Activated T-helper 1 cell treated with anti-CD3 and anti-CD28 coated beads, Interleukin-12 subunit alpha, Interleukin-12 subunit beta, Interleukin-2, Interleukin-4 antibody, amounts not matched to agents 30 ng/mL and 10 ng/mL and 1 ng/mL, durations not matched to agents 14 hours and 24 hours and 36 hours (primary cell): ENCODE results near the gene CA5A. TPM values are rescaled to one million over a fixed set of nuclear protein-coding genes. Genes with fewer than 3 reads are reported as not detected.
"Not testable (repeated sequence)": the region's sequence is repeated elsewhere in the genome, so short reads cannot be mapped to it uniquely, and the experiment has no call there.

Source experiments
- DNase-seq: peaks from one replicate; pipeline ENCODE4 v3.0.0; 2021; ENCODE audit warnings: low spot score
- H3K27ac Mint-ChIP-seq: one replicate; pipeline ENCODE4 v1.8.0; 2021; ENCODE audit warnings: mild to moderate bottlenecking, mixed read lengths
- H3K27me3 Mint-ChIP-seq: one replicate; pipeline ENCODE4 v1.8.0; 2022; ENCODE audit warnings: mild to moderate bottlenecking, moderate library complexity, mixed read lengths; ENCODE audit not compliant: insufficient read depth
- H3K36me3 Mint-ChIP-seq: one replicate; pipeline ENCODE4 v1.8.0; 2021; ENCODE audit warnings: low read depth, mixed read lengths
- H3K4me1 Mint-ChIP-seq: one replicate; pipeline ENCODE4 v1.8.0; 2021; ENCODE audit warnings: low read depth, mixed read lengths
- H3K4me3 Mint-ChIP-seq: one replicate; pipeline ENCODE4 v1.8.0; 2021; ENCODE audit warnings: mild to moderate bottlenecking, moderate library complexity, mixed read lengths
- H3K9me3 Mint-ChIP-seq: one replicate; pipeline ENCODE4 v1.8.0; 2021; ENCODE audit warnings: mixed read lengths
- intact Hi-C: fragments of 100-400 bp; cut with micrococcal nuclease; formaldehyde crosslinking; loops from one replicate; pipeline ENCODE4 v1.15.1; 2024
- total RNA-seq: library from RNA; stranded (reverse); gene quantifications from 2 replicates; pipeline ENCODE4 v1.2.3, GENCODE V29; 2022

The CA5A gene
- total RNA-seq, 1 donor from 2014 or later, result 0.13 TPM

GRCh38 chr16:87869879-87870417, 66.4 kb downstream of the CA5A start:
- not testable (repeated sequence) for H3K9me3 Mint-ChIP-seq, H3K27me3 Mint-ChIP-seq, DNase-seq
- H3K4me3 Mint-ChIP-seq, result peak overlapping the region; percentile 69
- H3K36me3 Mint-ChIP-seq, result peaks cover 32% of the 10 kb centered on the region
- H3K4me1 Mint-ChIP-seq, result peaks cover 53% of the 10 kb centered on the region
- peak overlapping the region; percentile 75 for H3K27ac Mint-ChIP-seq
- intact Hi-C loops, result loop anchor here (1.0 to 10.0 kb wide), 4 partner anchors 81 to 488 kb away; partner anchors contain the start of genes BANP, FBXO31 and ZCCHC14

GRCh38 chr16:87869061-87869878, 67.1 kb downstream of the CA5A start, which contains the start of gene SLC7A5:
Gene SLC7A5 (minus strand): TSS chr16:87869507. CDS start chr16:87869422, 85 bp downstream.
- peak within 1 kb of the TSS; percentile 97 for H3K4me3 Mint-ChIP-seq
- DNase-seq, result peak; percentile 86
- not testable (repeated sequence) for H3K27me3 Mint-ChIP-seq, H3K9me3 Mint-ChIP-seq
- peak within 1 kb of the TSS; percentile 100 for H3K27ac Mint-ChIP-seq
- intact Hi-C loops, result loop anchor here (1.0 kb wide), 1 partner anchor 82 kb away; the partner anchor contains the start of gene BANP
- peaks cover 53% of the 10 kb centered on the region for H3K4me1 Mint-ChIP-seq
- peaks cover 37% of the 10 kb centered on the region for H3K36me3 Mint-ChIP-seq

- Mint-ChIP-seq H3K27ac (peak overlapping the region; percentile 100), H3K4me1 (peaks cover 55% of the 10 kb centered on the region), H3K36me3 (peaks cover 40% of the 10 kb centered on the region), H3K4me3 (peak overlapping the region; percentile 97)
- not testable (repeated sequence) for H3K27me3 Mint-ChIP-seq, H3K9me3 Mint-ChIP-seq
- peak; percentile 63 for DNase-seq
- intact Hi-C loops, result loop anchor here (1.0 kb wide), 1 partner anchor 83 kb away; the partner anchor contains the start of gene BANP
Observed at GRCh38 chr16:87868254-87869029, 67.9 kb downstream of the CA5A start.

- Mint-ChIP-seq H3K4me1 (peaks cover 48% of the 10 kb centered on the region), H3K36me3 (peaks cover 49% of the 10 kb centered on the region), H3K27ac (peak overlapping the region; percentile 93), H3K4me3 (peak overlapping the region; percentile 97)
- not testable (repeated sequence) for H3K9me3 Mint-ChIP-seq, H3K27me3 Mint-ChIP-seq
- DNase-seq, result peak; percentile 69
- intact Hi-C loops, result loop anchor here (1.0 kb wide), 3 partner anchors 9 to 13 kb away; no protein-coding TSS in a partner anchor
Observed at GRCh38 chr16:87865902-87866555, 70.3 kb downstream of the CA5A start.

GRCh38 chr16:87864331-87864989, 71.9 kb downstream of the CA5A start:
- Mint-ChIP-seq H3K4me3 (peak overlapping the region; percentile 97), H3K36me3 (peaks cover 56% of the 10 kb centered on the region), H3K27ac (peak overlapping the region; percentile 21), H3K9me3 (no peaks in the 10 kb centered on the region), H3K4me1 (peaks cover 51% of the 10 kb centered on the region), H3K27me3 (peaks cover 1% of the 10 kb centered on the region)
- no peak for DNase-seq
- intact Hi-C loops, result no loop called here

GRCh38 chr16:87863327-87863635, 73.0 kb downstream of the CA5A start:
- H3K4me3 Mint-ChIP-seq, result peak overlapping the region; percentile 70
- peaks cover 59% of the 10 kb centered on the region for H3K36me3 Mint-ChIP-seq
- intact Hi-C loops, H3K27me3 Mint-ChIP-seq, H3K9me3 Mint-ChIP-seq, DNase-seq: not testable (repeated sequence)
- peaks cover 56% of the 10 kb centered on the region for H3K4me1 Mint-ChIP-seq
- H3K27ac Mint-ChIP-seq, result peak overlapping the region; percentile 23

- H3K4me3 Mint-ChIP-seq, result peak overlapping the region; percentile 70
- intact Hi-C loops, H3K27me3 Mint-ChIP-seq, H3K9me3 Mint-ChIP-seq, DNase-seq: not testable (repeated sequence)
- H3K4me1 Mint-ChIP-seq, result peaks cover 57% of the 10 kb centered on the region
- peak overlapping the region; percentile 58 for H3K27ac Mint-ChIP-seq
- peaks cover 60% of the 10 kb centered on the region for H3K36me3 Mint-ChIP-seq
Observed at GRCh38 chr16:87862597-87863326, 73.6 kb downstream of the CA5A start.

- peaks cover 70% of the 10 kb centered on the region for H3K4me1 Mint-ChIP-seq
- H3K36me3 Mint-ChIP-seq, result peaks cover 60% of the 10 kb centered on the region
- H3K9me3 Mint-ChIP-seq, H3K27me3 Mint-ChIP-seq, H3K27ac Mint-ChIP-seq, DNase-seq, intact Hi-C loops: not testable (repeated sequence)
- peak overlapping the region; percentile 62 for H3K4me3 Mint-ChIP-seq
Observed at GRCh38 chr16:87861300-87862099, 74.8 kb downstream of the CA5A start.

GRCh38 chr16:87860553-87861299, 75.6 kb downstream of the CA5A start:
- H3K9me3 Mint-ChIP-seq, result no peaks in the 10 kb centered on the region
- peaks cover 54% of the 10 kb centered on the region for H3K36me3 Mint-ChIP-seq
- no peaks in the 10 kb centered on the region for H3K27me3 Mint-ChIP-seq
- peaks cover 69% of the 10 kb centered on the region for H3K4me1 Mint-ChIP-seq
- no peak for DNase-seq
- intact Hi-C loops, result no loop called here
- peak overlapping the region; percentile 86 for H3K27ac Mint-ChIP-seq
- H3K4me3 Mint-ChIP-seq, result peak overlapping the region; percentile 61

- H3K9me3 Mint-ChIP-seq, H3K27me3 Mint-ChIP-seq, DNase-seq, intact Hi-C loops: not testable (repeated sequence)
- Mint-ChIP-seq H3K27ac (peak overlapping the region; percentile 49), H3K36me3 (peaks cover 50% of the 10 kb centered on the region), H3K4me3 (peak overlapping the region; percentile 69), H3K4me1 (peaks cover 70% of the 10 kb centered on the region)
Observed at GRCh38 chr16:87858151-87858993, 78.0 kb downstream of the CA5A start.
